IMR-90 (cell line): ENCODE measurements around the gene CFAP73. TPM values are rescaled to one million over a fixed set of nuclear protein-coding genes. Genes with fewer than 3 reads are reported as not detected.

Experiments used
- ATAC-seq: fragments of 200-7000 bp; cut with Tn5 transposase; 2 replicates; pipeline ENCODE4 v1.9.1; 2020; ENCODE audit warnings: low read depth, mild to moderate bottlenecking, moderate library complexity
- BruUV-seq: library from RNA; stranded (reverse); fragments of 400-500 nt; replicated peaks from 2 replicates; lab custom pipeline; 2021; lab: Mats Ljungman, UMichigan
- CTCF ChIA-PET: fragments of 300-600 bp; formaldehyde crosslinking; extraction: SDS; loops from one replicate; lab custom pipeline; 2021; ENCODE audit warnings: antibody characterized with exemption; lab: Yijun Ruan, JAX
- POLR2A ChIA-PET: fragments of 300-600 bp; sonication (Branson Sonifier 250); formaldehyde crosslinking; loops from one replicate; lab custom pipeline; 2022; ENCODE audit warnings: antibody characterized with exemption; ENCODE audit not compliant: unreplicated experiment; lab: Charles Lee
- DNase-seq: peaks from one replicate; pipeline ENCODE4 v3.0.0; 2013
- H2AFZ ChIP-seq: replicated peaks from 2 replicates; pipeline ENCODE3; 2013; ENCODE audit warnings: low read length, mild to moderate bottlenecking; ENCODE audit not compliant: poor library complexity
- H2AK5ac ChIP-seq: 2 replicates; pipeline ENCODE4 v1.6.1; 2013; ENCODE audit warnings: low read depth, low read length, inconsistent platforms
- H2AK9ac ChIP-seq: replicated peaks from 2 replicates; pipeline ENCODE3; 2013; ENCODE audit warnings: mild to moderate bottlenecking, low read depth, low read length, moderate library complexity; ENCODE audit not compliant: poor library complexity
- H2BK120ac ChIP-seq: 2 replicates; pipeline ENCODE4 v1.6.1; 2013; ENCODE audit warnings: low read depth, low read length, inconsistent platforms
- H2BK15ac ChIP-seq: 3 replicates; pipeline ENCODE4 v1.6.1; 2013; ENCODE audit warnings: low read depth, low read length, inconsistent platforms
- H2BK20ac ChIP-seq: 2 replicates; pipeline ENCODE4 v1.6.1; 2013; ENCODE audit warnings: low read depth, mild to moderate bottlenecking, inconsistent platforms, low read length, moderate library complexity
- H2BK5ac ChIP-seq: 2 replicates; pipeline ENCODE4 v1.6.1; 2013; ENCODE audit warnings: mild to moderate bottlenecking, low read depth, low read length, inconsistent platforms; ENCODE audit not compliant: poor library complexity, severe bottlenecking
- H3K14ac ChIP-seq: replicated peaks from 2 replicates; pipeline ENCODE4 v1.6.1; 2013; ENCODE audit warnings: low read depth, low read length, inconsistent platforms
- H3K18ac ChIP-seq: 2 replicates; pipeline ENCODE4 v1.6.1; 2013; ENCODE audit warnings: low read depth, low read length, control low read depth
- H3K23ac ChIP-seq: 2 replicates; pipeline ENCODE4 v1.6.1; 2013; ENCODE audit warnings: low read depth, low read length, inconsistent platforms
- H3K27ac ChIP-seq: 2 replicates; pipeline ENCODE4 v1.5.1; 2013; ENCODE audit warnings: mild to moderate bottlenecking, control low read depth, low read length; ENCODE audit not compliant: insufficient read depth
- H3K27me3 ChIP-seq: 2 replicates; pipeline ENCODE4 v1.6.1; 2013; ENCODE audit warnings: low read length; ENCODE audit not compliant: control insufficient read depth, insufficient read depth
- H3K36me3 ChIP-seq: 2 replicates; pipeline ENCODE4 v1.6.1; 2013; ENCODE audit warnings: low read length, mixed read lengths; ENCODE audit not compliant: control insufficient read depth, insufficient read depth
- H3K4ac ChIP-seq: 2 replicates; pipeline ENCODE4 v1.6.1; 2013; ENCODE audit warnings: low read depth, low read length, inconsistent platforms
- H3K4me1 ChIP-seq: 2 replicates; pipeline ENCODE4 v1.6.1; 2013; ENCODE audit warnings: low read length, mixed read lengths; ENCODE audit not compliant: control insufficient read depth, insufficient read depth
- H3K4me2 ChIP-seq: 2 replicates; pipeline ENCODE4 v1.6.1; 2013; ENCODE audit warnings: low read depth, mild to moderate bottlenecking, control low read depth, low read length, moderate library complexity
- H3K4me3 ChIP-seq: 2 replicates; pipeline ENCODE4 v1.5.1; 2013; ENCODE audit warnings: low read depth, mild to moderate bottlenecking, control low read depth, low read length, moderate library complexity; ENCODE audit not compliant: insufficient read depth
- H3K56ac ChIP-seq: 2 replicates; pipeline ENCODE4 v1.6.1; 2013; ENCODE audit warnings: low read length, inconsistent platforms; ENCODE audit not compliant: insufficient read depth; ENCODE audit errors: extremely low read depth
- H3K79me1 ChIP-seq, 2 experiments: 2 replicates each; pipeline ENCODE4 v1.6.1; 2013; ENCODE audit warnings: low read length in 2 of 2, inconsistent platforms in 1 of 2, low read depth in 1 of 2
- H3K9ac ChIP-seq: 2 replicates; pipeline ENCODE4 v1.6.1; 2013; ENCODE audit warnings: low read depth, low read length, control low read depth
- H3K9me1 ChIP-seq: 2 replicates; pipeline ENCODE4 v1.6.1; 2013; ENCODE audit warnings: low read length, inconsistent platforms; ENCODE audit not compliant: insufficient read depth
- H3K9me3 ChIP-seq: 2 replicates; pipeline ENCODE4 v1.6.1; 2013; ENCODE audit warnings: low read length; ENCODE audit not compliant: control insufficient read depth, insufficient read depth
- H4K20me1 ChIP-seq: 2 replicates; pipeline ENCODE4 v1.6.1; 2013; ENCODE audit warnings: low read length, inconsistent platforms; ENCODE audit not compliant: insufficient read depth
- H4K5ac ChIP-seq: 2 replicates; pipeline ENCODE4 v1.6.1; 2013; ENCODE audit warnings: mild to moderate bottlenecking, low read depth, low read length, control low read depth
- H4K8ac ChIP-seq, 2 experiments: 2 replicates each; pipeline ENCODE4 v1.6.1; 2013; ENCODE audit warnings: low read depth in 2 of 2, low read length in 2 of 2, control low read depth in 1 of 2, inconsistent platforms in 1 of 2
- H4K91ac ChIP-seq: 2 replicates; pipeline ENCODE4 v1.6.1; 2013; ENCODE audit warnings: low read depth, low read length, inconsistent platforms; ENCODE audit not compliant: insufficient read depth
- BHLHE40 ChIP-seq: fragments of 150-350 bp; IDR thresholded peaks from 2 replicates; pipeline ENCODE4 v1.6.1; 2016; ENCODE audit warnings: mild to moderate bottlenecking, low read depth, low read length
- CEBPB ChIP-seq: IDR thresholded peaks from 2 replicates; pipeline ENCODE4 v1.6.1; 2012; ENCODE audit warnings: low read depth, low read length, improper control_type of control experiment
- CHD1 ChIP-seq: IDR thresholded peaks from 2 replicates; pipeline ENCODE4 v1.6.1; 2012; ENCODE audit warnings: low read depth, low read length, improper control_type of control experiment
- ELK1 ChIP-seq: fragments of 150-350 bp; IDR thresholded peaks from 2 replicates; pipeline ENCODE4 v1.6.1; 2016; ENCODE audit warnings: low read depth, mild to moderate bottlenecking, low read length, moderate library complexity, borderline replicate concordance
- FOS ChIP-seq: fragments of 150-350 bp; IDR thresholded peaks from 2 replicates; pipeline ENCODE4 v1.6.1; 2016; ENCODE audit warnings: low read depth, low read length
- MAFK ChIP-seq: IDR thresholded peaks from 2 replicates; pipeline ENCODE4 v1.6.1; 2012; ENCODE audit warnings: low read depth, low read length, improper control_type of control experiment
- MAZ ChIP-seq: IDR thresholded peaks from 2 replicates; pipeline ENCODE4 v1.6.1; 2012; ENCODE audit warnings: low read depth, mild to moderate bottlenecking, low read length, improper control_type of control experiment, moderate library complexity, borderline replicate concordance
- MXI1 ChIP-seq: IDR thresholded peaks from 2 replicates; pipeline ENCODE4 v1.6.1; 2012; ENCODE audit warnings: low read depth, mild to moderate bottlenecking, low read length, moderate library complexity, borderline replicate concordance
- NFE2L2 ChIP-seq: fragments of 150-350 bp; IDR thresholded peaks from 2 replicates; pipeline ENCODE4 v1.6.1; 2016; ENCODE audit warnings: low read depth, mild to moderate bottlenecking, low read length
- POLR2A ChIP-seq: IDR thresholded peaks from 2 replicates; pipeline ENCODE4 v1.6.1; 2012; ENCODE audit warnings: mild to moderate bottlenecking, low read depth, low read length
- RAD21 ChIP-seq: IDR thresholded peaks from 2 replicates; pipeline ENCODE4 v1.6.1; 2012; ENCODE audit warnings: low read length, improper control_type of control experiment
- RCOR1 ChIP-seq: IDR thresholded peaks from 2 replicates; pipeline ENCODE4 v1.6.1; 2012; ENCODE audit warnings: mild to moderate bottlenecking, low read length, improper control_type of control experiment; ENCODE audit not compliant: insufficient replicate concordance
- RFX5 ChIP-seq: IDR thresholded peaks from 2 replicates; pipeline ENCODE4 v1.8.0; 2012; ENCODE audit warnings: low read depth, mild to moderate bottlenecking, low read length, moderate library complexity
- SMC3 ChIP-seq: fragments of 150-350 bp; IDR thresholded peaks from 2 replicates; pipeline ENCODE4 v1.6.1; 2016; ENCODE audit warnings: low read depth, mild to moderate bottlenecking, antibody characterized with exemption, low read length, moderate library complexity
- USF2 ChIP-seq: fragments of 150-350 bp; IDR thresholded peaks from 2 replicates; pipeline ENCODE4 v1.6.1; 2017; ENCODE audit warnings: mild to moderate bottlenecking, antibody characterized with exemption, low read length, low read depth
- WGBS, 2 experiments: methylation state at CpG; one replicate each; pipeline versions ENCODE4 v1.1.5 to v1.1.7; 2013; ENCODE audit warnings: missing lambda C conversion rate in 2 of 2; ENCODE audit not compliant: insufficient read length in 1 of 2; ENCODE audit errors: extremely low coverage in 2 of 2; 5-methylcytosine and 5-hydroxymethylcytosine counted together
- dilution Hi-C: fragments of 300-500 bp; cut with HindIII; formaldehyde crosslinking; loops from one replicate; pipeline ENCODE4 v1.14.3; 2018; ENCODE audit warnings: low sequenced_read_pairs; ENCODE audit not compliant: unreplicated experiment
- in situ Hi-C: fragments of 300-500 bp; cut with MboI; formaldehyde crosslinking; loops from 3 replicates; pipeline ENCODE4 v1.14.3; 2019; ENCODE audit warnings: low sequenced_read_pairs, inconsistent platforms, mixed read lengths
- intact Hi-C: fragments of 100-400 bp; cut with micrococcal nuclease; formaldehyde crosslinking; loops from 2 replicates; pipeline ENCODE4 v1.10.0; 2022
- polyA plus RNA-seq, 3 experiments: library from polyadenylated mRNA; depleted of rRNA; stranded (reverse); fragments of >200 nt; gene quantifications; 2 replicates each; pipeline ENCODE4 v1.2.3, GENCODE V29; 2012; ENCODE audit warnings: low replicate concordance in 1 of 3
- total RNA-seq: library from RNA; depleted of rRNA; stranded (reverse); fragments of >200 nt; gene quantifications from 2 replicates; pipeline ENCODE4 v1.2.3, GENCODE V29; 2012

CFAP73 gene
- total and polyA plus RNA-seq, 2 of the 4 experiments (the other 2 are of a cell fraction) = not detected

DNA sequence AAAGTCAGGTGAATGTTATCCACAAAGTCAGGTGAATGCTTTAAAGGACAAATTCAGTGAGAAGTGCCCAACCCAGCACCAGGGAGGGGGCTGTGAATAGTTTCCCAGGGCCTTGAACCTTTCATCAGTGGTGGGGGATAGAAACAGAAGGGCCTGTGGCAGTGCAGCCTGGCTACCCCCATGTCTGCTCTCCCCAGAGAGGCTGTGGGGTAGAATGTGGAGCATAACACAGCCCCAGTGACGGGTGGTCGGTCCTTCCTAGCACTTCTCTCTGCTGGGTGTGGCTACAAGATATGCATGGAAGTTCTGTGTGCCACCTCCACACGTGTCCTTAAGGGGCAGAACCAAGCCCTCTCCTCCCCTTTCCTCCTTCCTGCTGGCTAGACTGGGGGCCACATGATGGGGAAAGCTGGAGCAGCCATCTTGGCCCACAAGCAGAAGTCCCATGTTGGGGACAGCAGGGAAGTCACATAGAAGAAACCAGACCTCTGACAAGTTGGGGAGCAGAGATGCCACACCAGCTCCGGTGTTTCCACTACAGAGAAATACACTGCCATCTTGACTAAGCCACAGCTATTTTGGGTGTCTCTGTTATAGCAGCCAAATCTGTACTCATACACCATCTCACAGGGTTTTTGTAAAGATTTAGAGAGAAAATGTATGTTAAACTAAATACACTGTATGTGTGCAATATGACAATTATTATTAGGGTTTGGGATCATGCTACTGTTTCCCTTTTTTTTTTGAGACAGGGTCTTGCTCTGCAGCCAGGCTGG, 53.0 kb downstream of the CFAP73 start:
- BruUV-seq = no TSS peak
- intact Hi-C loops (no loop called here), in situ Hi-C loops (no loop called here), dilution Hi-C loops (no loop called here)
- no peak overlapping the region for H2BK15ac ChIP-seq
- H3K14ac ChIP-seq = no peak overlapping the region
- no peak overlapping the region for H2AFZ ChIP-seq
- no peak overlapping the region for H3K18ac ChIP-seq
- no peak overlapping the region for H3K4me3 ChIP-seq
- no peak overlapping the region for H2BK20ac ChIP-seq
- no peak for DNase-seq
- WGBS, 2 experiments = no CpG with 5 or more reads among the region's 4 CpGs
- H3K56ac ChIP-seq = no peak overlapping the region
- no peak overlapping the region for H4K8ac ChIP-seq
- no peaks in the 10 kb centered on the region for H3K27me3 ChIP-seq
- no peak overlapping the region for H2AK5ac ChIP-seq
- H3K4me2 ChIP-seq = no peak overlapping the region
- ChIA-PET POLR2A (interaction anchor here (0.7 kb wide), 1 partner anchor 15 kb away, joined by 3 read pairs; no protein-coding TSS in a partner anchor), CTCF (interaction anchor here (0.9 kb wide), 1 partner anchor 20 kb away, joined by 3 read pairs; no protein-coding TSS in a partner anchor)
- no peak overlapping the region for H4K91ac ChIP-seq
- H3K36me3 ChIP-seq = no peaks in the 10 kb centered on the region
- no peak overlapping the region for H3K27ac ChIP-seq
- no peak overlapping the region for H3K23ac ChIP-seq
- peaks cover 2% of the 10 kb centered on the region; the same call in 1 of the 2 replicates for H3K4me1 ChIP-seq
- H4K20me1 ChIP-seq = no peaks in the 10 kb centered on the region
- no peak overlapping the region for H3K9ac ChIP-seq
- H2BK120ac ChIP-seq = no peak overlapping the region
- H2BK5ac ChIP-seq = no peak overlapping the region
- no peaks in the 10 kb centered on the region for H3K79me1 ChIP-seq
- H3K9me3 ChIP-seq = no peaks in the 10 kb centered on the region
- H2AK9ac ChIP-seq = no peak overlapping the region
- no peak overlapping the region for H4K5ac ChIP-seq
- no peaks in the 10 kb centered on the region for H3K9me1 ChIP-seq
- no peak overlapping the region for H3K4ac ChIP-seq
- ATAC-seq = no peak
- TF ChIP-seq POLR2A (no peak), FOS (no peak), MXI1 (no peak), NFE2L2 (no peak), BHLHE40 (no peak), USF2 (no peak), RCOR1 (no peak), MAFK (no peak), ELK1 (no peak), SMC3 (no peak), RAD21 (no peak), CEBPB (no peak), RFX5 (no peak), MAZ (no peak), CHD1 (no peak)
